NCI-H748 treated with DMSO at 0.1 percent for 48 hours (cell line): ENCODE data around the gene IFNA1.
"Not testable (repeated sequence)": the region's sequence is repeated elsewhere in the genome, so short reads cannot be mapped to it uniquely, and the experiment has no call there.

Experiments
- DNase-seq: peaks from one replicate; lab custom pipeline; 2025; lab: John Stamatoyannopoulos, UW

The IFNA1 gene

DNA sequence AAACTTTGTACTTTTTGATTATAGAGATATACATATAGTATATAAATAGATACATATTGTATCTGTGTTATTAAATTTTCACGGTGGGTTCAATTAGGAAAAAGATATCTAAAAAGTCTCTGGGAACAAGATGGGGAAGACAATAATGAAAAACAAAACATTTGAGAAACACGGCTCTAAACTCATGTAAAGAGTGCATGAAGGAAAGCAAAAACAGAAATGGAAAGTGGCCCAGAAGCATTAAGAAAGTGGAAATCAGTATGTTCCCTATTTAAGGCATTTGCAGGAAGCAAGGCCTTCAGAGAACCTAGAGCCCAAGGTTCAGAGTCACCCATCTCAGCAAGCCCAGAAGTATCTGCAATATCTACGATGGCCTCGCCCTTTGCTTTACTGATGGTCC lies at the start of gene IFNA1:
Gene IFNA1 (plus strand): TSS at position 301 of the 400 bp plus-strand sequence. CDS start 69 bp downstream, at position 370.
- DNase-seq: no peak

GRCh38 chr9:21392270-21392669 lies 48.0 kb upstream of the IFNA1 start:
- no peak for DNase-seq

- no peak for DNase-seq
Observed at GRCh38 chr9:21395778-21396717, 44.2 kb upstream of the IFNA1 start.

DNA sequence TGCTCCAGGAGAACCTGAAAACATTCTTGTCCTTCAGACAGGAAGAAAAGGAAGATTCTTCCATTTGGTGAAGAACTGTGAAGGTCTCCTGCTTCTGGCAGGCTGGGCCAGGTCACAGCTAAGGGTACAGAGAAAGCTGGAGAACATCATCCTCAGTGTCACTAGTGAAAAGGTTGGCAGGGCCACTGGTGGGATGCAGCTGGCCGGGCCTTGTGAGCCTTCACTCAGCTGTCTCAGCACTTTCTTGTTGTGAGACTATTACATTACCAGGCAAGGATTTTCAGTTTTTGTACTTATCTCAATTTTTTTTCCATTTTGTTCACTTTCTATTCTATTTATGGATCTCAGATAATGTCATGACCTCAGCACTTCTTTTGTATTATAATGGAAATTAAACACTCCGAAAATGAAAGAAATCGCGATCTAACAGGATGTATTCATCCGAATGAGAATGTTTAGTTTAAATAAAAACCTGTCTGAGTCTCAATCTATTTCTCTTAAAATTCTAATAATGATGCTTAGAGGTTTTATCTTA lies 41.2 kb upstream of the IFNA1 start:
- DNase-seq: no peak

- no peak for DNase-seq
Observed at GRCh38 chr9:21399956-21400355, 40.3 kb upstream of the IFNA1 start.

- DNase-seq: no peak
Observed at GRCh38 chr9:21402386-21403251, 37.6 kb upstream of the IFNA1 start.

DNA sequence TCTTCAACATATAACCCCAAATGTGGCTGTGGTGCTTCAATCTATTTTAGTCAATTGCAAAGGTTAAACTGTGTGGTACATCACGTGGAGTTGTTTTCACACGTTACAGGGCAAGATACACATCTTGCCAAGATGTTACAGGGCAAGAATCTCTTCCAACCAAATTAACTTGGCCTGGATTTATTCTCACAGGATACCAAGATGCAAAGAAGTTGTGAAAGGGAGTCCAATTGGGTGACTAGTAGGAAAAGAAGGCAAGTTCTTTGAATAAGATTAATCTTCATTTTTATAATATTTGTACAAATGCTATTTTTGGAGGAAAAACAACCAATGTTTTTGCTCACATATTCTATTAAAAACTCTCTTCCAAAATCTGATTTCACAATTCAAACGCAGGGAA lies 36.1 kb upstream of the IFNA1 start:
- no peak for DNase-seq

- no peak for DNase-seq
Observed at GRCh38 chr9:21408817-21409216, 31.4 kb upstream of the IFNA1 start, which contains the start of gene IFNA8. Gene IFNA8, plus strand, starts transcription at chr9:21409117. Its CDS starts 60 bp downstream, at chr9:21409177.

DNA sequence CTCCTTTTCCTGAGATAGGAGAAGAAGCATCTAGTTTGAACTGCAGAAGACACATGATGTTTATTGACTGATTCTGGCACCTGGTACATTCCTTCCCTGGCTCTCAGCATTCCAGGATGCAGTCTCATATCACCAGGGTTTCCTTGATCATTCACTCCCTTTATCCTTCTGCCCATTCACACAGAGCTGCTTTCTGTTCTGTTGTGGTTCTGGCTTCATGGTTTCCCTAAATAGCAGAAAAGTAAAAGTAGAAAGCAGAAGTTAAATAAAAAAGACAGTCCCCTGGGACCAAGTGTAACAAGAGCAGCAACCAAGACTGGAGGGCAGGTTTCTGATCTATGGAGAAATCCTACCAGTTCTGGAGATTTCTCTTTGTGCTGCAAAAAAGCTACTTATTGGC lies 28.1 kb upstream of the IFNA1 start:
- no peak for DNase-seq

DNA sequence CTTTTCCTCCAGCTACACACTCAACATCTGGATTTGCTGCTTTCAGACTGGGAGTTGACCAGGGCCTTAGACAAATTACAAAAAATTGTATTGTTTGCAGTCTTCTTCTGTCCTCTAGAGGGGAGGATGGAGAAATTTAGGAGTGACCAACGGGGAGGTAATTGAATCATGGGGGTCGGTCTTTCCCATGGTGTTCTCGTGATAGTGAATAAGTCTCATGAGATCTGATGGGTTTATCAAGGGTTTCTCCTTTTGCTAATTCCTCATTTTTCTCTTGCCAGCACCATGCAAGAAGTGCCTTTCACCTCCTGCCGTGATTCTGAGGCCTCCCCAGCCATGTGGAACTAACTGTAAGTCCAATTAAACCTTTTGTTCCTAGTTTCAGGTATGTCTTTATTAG lies 27.1 kb upstream of the IFNA1 start:
- no peak for DNase-seq

DNA sequence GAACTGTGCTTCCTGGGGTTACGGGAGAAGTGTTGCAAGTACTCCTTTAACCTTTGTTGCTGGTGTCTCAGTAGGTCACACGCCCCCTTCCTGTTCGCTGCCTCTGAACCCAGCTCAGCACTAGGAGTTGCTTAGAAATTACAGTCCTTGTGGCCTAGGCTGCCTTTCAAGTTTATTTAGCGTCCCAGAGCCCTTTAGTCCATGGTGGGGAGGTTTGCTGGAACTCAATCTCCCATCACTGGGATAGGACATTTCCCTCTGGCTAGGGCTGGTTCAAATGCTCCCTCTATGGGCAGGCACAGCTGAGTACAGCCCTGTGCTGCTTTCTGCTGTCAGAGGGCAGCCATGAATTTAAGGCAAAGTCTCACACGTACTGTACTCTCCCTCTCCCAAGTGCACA lies 26.6 kb upstream of the IFNA1 start:
- no peak for DNase-seq

GRCh38 chr9:21414220-21414940 lies 25.9 kb upstream of the IFNA1 start:
- DNase-seq: no peak

DNA sequence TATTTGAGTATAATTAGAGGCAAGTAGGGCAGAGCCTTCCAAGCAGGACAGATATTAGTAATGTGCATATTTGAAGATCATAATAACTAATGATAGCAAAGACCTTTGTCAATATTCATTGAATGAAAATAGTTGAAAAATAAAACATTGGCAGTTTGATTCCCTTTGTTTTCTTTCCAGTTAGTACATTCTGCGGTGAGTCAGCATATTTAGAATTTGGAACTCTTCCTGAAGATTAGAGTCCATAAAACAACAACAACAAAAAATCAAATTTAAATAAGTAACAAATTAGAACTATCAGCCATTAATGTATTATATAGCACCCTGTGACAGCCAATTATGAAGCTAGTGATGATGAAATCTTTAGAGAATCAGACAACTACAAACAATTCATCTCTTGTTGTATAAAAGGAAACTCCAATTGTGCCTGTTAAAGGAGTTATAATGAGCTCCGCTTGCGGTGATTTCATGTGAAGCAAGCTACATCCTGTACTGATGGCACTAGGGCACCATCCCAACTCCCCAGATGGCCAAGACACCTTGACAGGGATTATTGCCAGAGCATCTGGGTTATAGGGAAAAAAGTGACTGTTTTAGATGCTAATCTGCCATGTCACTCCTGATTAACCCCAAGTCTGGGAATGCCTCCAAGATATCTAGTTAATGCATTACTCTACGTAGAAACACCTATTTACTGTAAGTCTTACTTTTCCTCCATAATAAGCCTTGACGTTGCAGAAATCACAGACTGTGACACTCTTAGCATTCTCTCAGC lies 24.6 kb upstream of the IFNA1 start:
- DNase-seq: no peak

GRCh38 chr9:21428235-21428634 lies 12.0 kb upstream of the IFNA1 start:
- DNase-seq: no peak

DNA sequence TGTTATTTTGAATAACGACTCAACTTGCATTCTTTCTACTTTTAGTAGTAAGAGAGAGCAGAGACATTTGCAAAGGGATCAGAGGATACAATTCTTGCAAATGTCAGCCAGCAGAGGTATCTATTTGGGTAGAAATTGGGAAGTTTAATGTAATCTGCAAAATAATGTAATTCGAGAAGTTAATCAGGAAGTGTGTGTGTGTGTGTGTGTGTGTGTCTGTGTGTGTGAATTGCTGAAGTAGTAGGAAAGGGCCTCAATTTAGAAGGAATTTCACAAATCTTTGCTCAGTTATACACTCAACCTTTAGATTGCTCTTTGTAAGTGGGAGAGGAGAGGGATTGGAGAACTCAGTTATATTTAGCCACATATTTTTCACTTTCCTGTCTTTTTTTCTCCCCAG lies 11.0 kb upstream of the IFNA1 start:
- no peak for DNase-seq

DNA sequence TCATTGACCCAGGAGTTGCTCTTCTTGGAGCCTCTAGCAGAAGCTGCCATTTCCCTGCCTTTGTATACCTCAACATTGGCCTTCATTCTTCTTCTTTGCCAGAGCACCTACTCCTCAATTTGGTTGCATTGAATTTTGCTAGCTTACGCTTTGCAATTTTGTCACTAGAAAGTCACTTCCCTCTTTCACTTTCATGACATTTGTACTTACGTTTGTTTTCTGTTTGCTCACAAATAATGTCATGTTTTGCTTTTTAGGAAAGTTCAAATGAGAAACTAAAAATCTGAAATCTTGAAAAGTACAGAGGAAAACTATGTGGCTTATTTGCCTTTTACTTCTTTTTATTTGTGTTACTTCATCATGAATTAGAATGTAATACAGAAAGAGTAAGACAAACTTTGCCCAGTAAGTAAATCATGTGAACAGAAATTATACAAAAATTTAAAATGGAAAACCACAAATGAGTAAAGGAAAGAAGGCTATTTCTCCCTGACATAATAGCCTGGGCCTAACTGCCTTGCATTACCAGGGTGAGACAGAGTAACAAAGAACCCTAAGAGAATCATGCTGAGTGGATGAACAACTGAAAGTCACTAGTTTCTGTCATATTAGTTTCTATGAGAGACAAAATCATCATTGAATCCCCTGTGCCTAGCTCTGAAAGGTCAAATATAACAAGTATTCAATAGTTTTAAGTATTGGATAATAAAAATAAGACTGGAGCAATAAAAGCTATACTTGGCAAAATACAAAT lies 7.4 kb upstream of the IFNA1 start:
- no peak for DNase-seq

- DNase-seq: peak; percentile 50
Observed at GRCh38 chr9:21434202-21435014, 5.8 kb upstream of the IFNA1 start.

DNA sequence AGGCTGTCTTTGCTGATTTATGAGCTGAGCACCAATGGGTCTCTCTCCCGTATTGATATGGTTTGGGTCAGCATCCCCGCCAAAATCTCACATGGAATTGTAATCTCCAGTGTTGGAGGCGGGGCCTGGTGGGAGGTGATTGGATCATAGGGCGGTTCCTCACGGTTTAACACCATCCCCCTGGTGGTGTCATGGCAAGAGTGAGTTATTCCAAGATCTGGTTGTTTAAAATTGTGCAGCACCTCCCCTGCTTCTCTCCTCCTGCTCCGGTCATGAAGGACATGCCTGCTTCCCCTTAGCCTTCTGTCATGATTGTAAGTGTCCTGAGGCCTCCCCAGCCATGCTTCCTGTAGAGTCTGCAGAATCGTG lies 5.2 kb upstream of the IFNA1 start:
- DNase-seq: not testable (repeated sequence)

DNA sequence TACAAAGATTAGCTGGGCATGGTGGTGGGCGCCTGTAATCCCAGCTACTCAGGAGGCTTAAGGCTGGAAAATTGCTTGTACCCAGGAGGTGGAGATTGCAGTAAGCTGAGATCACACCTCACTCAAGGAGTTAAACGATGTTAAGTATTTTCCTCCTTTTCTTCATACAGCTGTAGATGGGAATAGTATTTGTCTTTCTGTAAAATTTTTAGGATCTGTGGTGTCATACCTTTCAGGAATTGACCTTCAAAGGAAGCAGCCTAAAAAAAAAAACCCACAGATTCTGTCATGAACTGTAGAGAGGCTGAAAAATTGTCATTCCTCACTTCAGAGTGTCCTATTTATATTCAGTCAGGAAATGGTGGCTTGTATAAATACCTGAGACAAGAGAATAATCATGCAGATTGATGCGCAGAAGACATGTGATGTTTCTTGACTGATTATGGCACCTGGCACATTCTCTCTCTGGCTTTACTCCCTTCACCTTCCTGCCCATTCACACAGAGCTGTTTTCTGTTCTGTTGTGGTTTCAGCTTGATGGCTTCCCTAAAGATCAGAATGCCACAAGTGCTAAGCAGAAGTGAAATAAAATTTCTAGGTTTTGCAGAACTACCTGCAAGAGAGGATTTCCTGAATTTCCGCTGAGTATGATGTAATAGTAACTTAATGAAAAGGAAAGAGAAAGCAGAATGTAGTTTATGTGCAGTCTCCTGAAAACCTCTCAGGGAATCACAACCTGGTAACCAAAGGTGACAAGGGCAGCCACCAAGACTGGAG lies 3.8 kb downstream of the IFNA1 start:
- DNase-seq: no peak
